IPS-18a (cell line): ENCODE measurements around the gene C1R.
A peak's percentile ranks its signal among the peaks of the same experiment; 100 is the strongest.

Experiments used
- H3K27ac ChIP-seq: one replicate; pipeline ENCODE4 v1.5.1; 2013; ENCODE audit warnings: low read length
- H3K27me3 ChIP-seq: one replicate; pipeline ENCODE4 v1.6.1; 2013; ENCODE audit warnings: mild to moderate bottlenecking, low read length; ENCODE audit not compliant: control insufficient read depth, insufficient read depth
- H3K36me3 ChIP-seq: one replicate; pipeline ENCODE4 v1.6.1; 2013; ENCODE audit warnings: low read depth, low read length; ENCODE audit not compliant: control insufficient read depth
- H3K4me1 ChIP-seq: one replicate; pipeline ENCODE4 v1.6.1; 2013; ENCODE audit warnings: low read depth, low read length; ENCODE audit not compliant: control insufficient read depth
- H3K4me3 ChIP-seq: one replicate; pipeline ENCODE4 v1.5.1; 2013; ENCODE audit warnings: low read length
- H3K9ac ChIP-seq: one replicate; pipeline ENCODE4 v1.6.1; 2013; ENCODE audit warnings: mild to moderate bottlenecking, low read length, moderate library complexity
- H3K9me3 ChIP-seq: one replicate; pipeline ENCODE4 v1.6.1; 2013; ENCODE audit warnings: low read depth, low read length; ENCODE audit not compliant: control insufficient read depth

Gene C1R

DNA sequence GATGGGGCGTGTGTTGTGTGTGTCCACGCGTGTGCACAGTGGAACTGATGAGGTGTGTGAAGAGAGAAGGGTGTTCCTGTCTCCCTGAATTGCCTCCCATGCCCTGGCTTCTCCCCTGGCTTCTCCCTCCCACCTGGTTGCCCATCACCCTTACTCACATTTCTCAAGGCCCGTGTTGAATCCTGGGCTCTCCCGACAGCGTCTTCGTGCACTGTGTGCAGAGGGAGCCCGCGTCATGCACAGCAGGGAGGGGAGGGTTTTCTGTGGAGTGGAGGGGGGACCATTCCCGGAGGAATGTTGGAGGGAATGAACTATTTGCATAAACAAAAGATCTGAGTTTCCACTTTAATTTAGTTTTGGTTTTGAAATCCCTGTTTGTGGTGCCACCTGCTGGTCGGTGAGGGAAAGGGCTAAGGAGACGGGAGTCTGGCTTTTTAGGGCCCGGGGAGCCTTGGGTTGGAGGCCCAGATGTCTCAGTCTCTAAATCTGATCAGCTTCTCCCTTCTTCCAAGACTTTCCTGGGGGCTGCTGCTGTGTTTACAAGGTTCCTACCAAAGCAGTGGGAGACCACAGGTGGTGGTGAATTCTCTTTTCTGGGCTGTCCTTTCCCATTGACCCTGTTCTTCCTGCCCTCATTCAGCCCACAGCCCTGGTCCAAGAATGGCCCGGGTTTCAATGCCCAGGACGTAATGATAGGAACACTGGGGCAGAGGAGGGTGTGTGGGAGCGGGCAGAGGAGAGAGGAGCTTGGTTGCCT, at the start of gene C1R:
C1R (minus strand) TSS at position 217 of the 757 bp plus-strand sequence; CDS start at position 160, 57 bp downstream.
- Histone ChIP-seq H3K9ac (no peak within 1 kb of the TSS), H3K4me3 (peak within 1 kb of the TSS; percentile 28), H3K36me3 (no peaks in the 10 kb centered on the region), H3K4me1 (peaks cover 14% of the 10 kb centered on the region), H3K27ac (no peak within 1 kb of the TSS), H3K9me3 (no peaks in the 10 kb centered on the region), H3K27me3 (no peaks in the 10 kb centered on the region)

- H3K9me3 ChIP-seq, result no peaks in the 10 kb centered on the region
- peaks cover 8% of the 10 kb centered on the region for H3K36me3 ChIP-seq
- H3K27me3 ChIP-seq, result no peaks in the 10 kb centered on the region
- H3K4me3 ChIP-seq, result no peak overlapping the region
- H3K27ac ChIP-seq, result no peak overlapping the region
- no peaks in the 10 kb centered on the region for H3K4me1 ChIP-seq
- no peak overlapping the region for H3K9ac ChIP-seq
Measured at GRCh38 chr12:7141351-7142005, 49.2 kb upstream of the C1R start.

DNA sequence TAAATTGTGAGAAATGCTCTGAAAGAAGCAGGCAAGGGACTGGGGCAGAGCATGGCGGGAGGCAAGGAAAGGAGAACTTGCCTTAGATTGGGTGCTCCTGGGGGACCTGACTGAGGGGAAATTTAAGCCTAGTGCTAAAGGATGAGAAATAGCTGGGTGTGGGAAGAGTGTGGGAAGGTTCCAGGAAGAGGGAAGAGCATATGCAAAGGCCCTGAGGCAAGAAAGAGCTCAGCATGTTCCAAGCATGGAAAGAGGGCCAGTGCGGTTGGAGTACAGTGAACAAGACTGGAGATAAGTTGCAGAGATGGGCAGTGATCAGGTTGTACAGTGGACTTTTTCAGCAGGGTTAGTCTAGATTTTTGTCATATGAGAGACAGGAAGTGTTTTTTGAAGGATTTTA, 47.0 kb upstream of the C1R start:
- no peaks in the 10 kb centered on the region for H3K27me3 ChIP-seq
- H3K9ac ChIP-seq, result no peak overlapping the region
- H3K27ac ChIP-seq, result no peak overlapping the region
- H3K9me3 ChIP-seq, result no peaks in the 10 kb centered on the region
- H3K4me1 ChIP-seq, result no peaks in the 10 kb centered on the region
- peaks cover 12% of the 10 kb centered on the region for H3K36me3 ChIP-seq
- no peak overlapping the region for H3K4me3 ChIP-seq

DNA sequence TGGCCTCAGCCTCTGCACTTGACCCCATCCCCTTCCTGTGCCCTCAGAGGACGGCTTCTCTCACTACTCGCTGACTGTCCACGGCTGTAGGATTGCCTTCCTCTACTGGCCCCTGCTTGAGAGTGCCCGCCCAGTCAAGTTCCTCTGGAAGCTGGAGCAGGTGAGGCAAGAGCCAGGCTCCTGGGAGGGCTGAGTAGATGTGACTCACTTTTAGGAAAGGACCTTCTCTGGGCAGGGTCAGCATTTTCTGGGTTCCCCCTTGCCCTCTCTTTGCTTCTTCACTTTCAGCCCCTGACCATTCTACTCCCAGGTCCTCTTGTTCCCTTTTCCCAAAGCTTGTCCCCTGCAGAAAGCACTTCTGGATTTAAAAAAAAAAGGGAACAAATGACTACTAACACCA, 45.7 kb upstream of the C1R start:
- Histone ChIP-seq H3K9me3 (no peaks in the 10 kb centered on the region), H3K27me3 (no peaks in the 10 kb centered on the region), H3K4me3 (no peak overlapping the region), H3K9ac (no peak overlapping the region), H3K36me3 (peaks cover 12% of the 10 kb centered on the region), H3K27ac (no peak overlapping the region), H3K4me1 (no peaks in the 10 kb centered on the region)

DNA sequence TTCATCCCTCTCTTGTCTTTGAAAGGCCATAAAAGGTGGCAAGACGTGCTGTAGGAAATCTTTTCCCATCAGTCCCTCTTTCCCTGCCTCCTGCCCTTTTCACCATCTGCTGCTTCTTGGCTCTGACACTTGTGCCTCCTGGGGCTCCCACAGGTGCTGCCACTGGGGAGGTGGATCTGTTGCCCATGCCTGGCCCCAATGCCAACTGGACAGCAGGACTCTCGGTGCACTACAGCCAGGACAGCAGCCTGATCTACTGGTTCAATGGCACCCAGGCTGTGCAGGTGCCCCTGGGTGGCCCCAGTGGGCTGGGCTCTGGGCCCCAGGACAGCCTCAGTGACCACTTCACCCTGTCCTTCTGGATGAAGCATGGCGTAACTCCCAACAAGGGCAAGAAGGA, 44.4 kb upstream of the C1R start:
- Histone ChIP-seq H3K4me3 (no peak overlapping the region), H3K27ac (no peak overlapping the region), H3K36me3 (peaks cover 12% of the 10 kb centered on the region), H3K9ac (no peak overlapping the region), H3K27me3 (no peaks in the 10 kb centered on the region), H3K9me3 (no peaks in the 10 kb centered on the region), H3K4me1 (no peaks in the 10 kb centered on the region)

- no peaks in the 10 kb centered on the region for H3K9me3 ChIP-seq
- H3K36me3 ChIP-seq, result peaks cover 12% of the 10 kb centered on the region
- H3K27me3 ChIP-seq, result no peaks in the 10 kb centered on the region
- H3K27ac ChIP-seq, result no peak overlapping the region
- H3K4me1 ChIP-seq, result no peaks in the 10 kb centered on the region
- H3K4me3 ChIP-seq, result no peak overlapping the region
- H3K9ac ChIP-seq, result no peak overlapping the region
Measured at GRCh38 chr12:7136071-7136470, 43.8 kb upstream of the C1R start.

- no peaks in the 10 kb centered on the region for H3K9me3 ChIP-seq
- H3K27me3 ChIP-seq, result no peaks in the 10 kb centered on the region
- peaks cover under 1% of the 10 kb centered on the region for H3K4me1 ChIP-seq
- H3K27ac ChIP-seq, result no peak overlapping the region
- H3K4me3 ChIP-seq, result no peak overlapping the region
- peaks cover 12% of the 10 kb centered on the region for H3K36me3 ChIP-seq
- no peak overlapping the region for H3K9ac ChIP-seq
Measured at GRCh38 chr12:7134396-7135166, 42.3 kb upstream of the C1R start.

DNA sequence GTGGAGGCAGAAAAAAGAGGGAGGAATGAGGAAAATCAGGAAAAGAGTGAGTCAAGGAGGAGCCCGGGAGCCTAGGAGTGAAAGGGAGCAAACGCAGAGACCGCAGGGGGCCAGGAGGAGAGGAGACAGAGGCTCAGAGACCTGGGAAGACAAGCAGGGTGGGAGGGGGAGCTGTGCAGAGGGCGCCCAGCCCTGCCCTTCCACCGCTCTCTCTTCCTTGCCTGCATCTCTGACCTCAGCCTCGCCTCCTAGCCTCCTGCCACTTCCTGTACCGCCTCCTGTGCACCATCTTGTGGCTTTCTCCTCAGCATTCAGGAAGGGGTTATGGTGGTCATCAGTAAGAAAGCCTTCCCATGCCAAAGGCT, 39.2 kb upstream of the C1R start:
- Histone ChIP-seq H3K4me3 (peak overlapping the region; percentile 72), H3K9ac (no peak overlapping the region), H3K27ac (no peak overlapping the region), H3K9me3 (no peaks in the 10 kb centered on the region), H3K27me3 (peaks cover 11% of the 10 kb centered on the region), H3K36me3 (peaks cover 4% of the 10 kb centered on the region), H3K4me1 (peaks cover 7% of the 10 kb centered on the region)

- Histone ChIP-seq H3K4me1 (peaks cover 7% of the 10 kb centered on the region), H3K9ac (peak overlapping the region; percentile 57), H3K27me3 (peaks cover 11% of the 10 kb centered on the region), H3K9me3 (no peaks in the 10 kb centered on the region), H3K36me3 (no peaks in the 10 kb centered on the region), H3K4me3 (peak overlapping the region; percentile 72), H3K27ac (no peak overlapping the region)
Measured at GRCh38 chr12:7130701-7131501, 38.7 kb upstream of the C1R start.

GRCh38 chr12:7129872-7130691, 37.8 kb upstream of the C1R start, which contains the start of gene CLSTN3:
Gene CLSTN3, plus strand, starts transcription at chr12:7130371. Its CDS starts 278 bp downstream, at chr12:7130649.
- H3K36me3 ChIP-seq, result no peaks in the 10 kb centered on the region
- peaks cover 7% of the 10 kb centered on the region for H3K4me1 ChIP-seq
- no peak within 1 kb of the TSS for H3K27ac ChIP-seq
- H3K4me3 ChIP-seq, result peak within 1 kb of the TSS; percentile 72
- H3K27me3 ChIP-seq, result peaks cover 11% of the 10 kb centered on the region
- peak within 1 kb of the TSS; percentile 57 for H3K9ac ChIP-seq
- H3K9me3 ChIP-seq, result no peaks in the 10 kb centered on the region
